GM19035 (cell line): Measurements from ENCODE around the gene FUT4.
A peak's percentile ranks its signal among the peaks of the same experiment; 100 is the strongest.
"Not testable (repeated sequence)": the region's sequence is repeated elsewhere in the genome, so short reads cannot be mapped to it uniquely, and the experiment has no call there.

ENCODE experiments used
- ATAC-seq: cut with Tn5 transposase; IDR thresholded peaks from one replicate; pipeline ENCODE4 v1.9.1; 2021; ENCODE audit not compliant: unreplicated experiment

Gene FUT4

GRCh38 chr11:94563848-94564467 is 20.2 kb downstream of the FUT4 start:
- ATAC-seq, result no peak

- no peak for ATAC-seq
These were observed 23.5 kb downstream of the FUT4 start, which contains the start of gene PIWIL4 for GRCh38 chr11:94567181-94567670. TSS of gene PIWIL4 (plus strand) at chr11:94567368. CDS start at chr11:94567519, 151 bp downstream.

- no peak for ATAC-seq
These were observed 24.5 kb downstream of the FUT4 start for GRCh38 chr11:94568200-94568599.

- no peak for ATAC-seq
These were observed 25.0 kb downstream of the FUT4 start for GRCh38 chr11:94568717-94569116.

- not testable (repeated sequence) for ATAC-seq
These were observed 29.3 kb downstream of the FUT4 start for GRCh38 chr11:94572975-94573374.

GRCh38 chr11:94574193-94574961 is 30.7 kb downstream of the FUT4 start:
- ATAC-seq, result no peak

- ATAC-seq, result no peak
These were observed 32.6 kb downstream of the FUT4 start for GRCh38 chr11:94576306-94576705.

- ATAC-seq, result no peak
These were observed 34.1 kb downstream of the FUT4 start for GRCh38 chr11:94577841-94578240.

- peak; percentile 42 for ATAC-seq
These were observed 38.2 kb downstream of the FUT4 start for GRCh38 chr11:94581926-94582325.

- no peak for ATAC-seq
These were observed 39.6 kb downstream of the FUT4 start for GRCh38 chr11:94583213-94583865.

- ATAC-seq, result peak; percentile 46
These were observed 40.3 kb downstream of the FUT4 start for GRCh38 chr11:94583866-94584500.

GRCh38 chr11:94584978-94585377 is 41.3 kb downstream of the FUT4 start:
- ATAC-seq, result no peak

GRCh38 chr11:94585399-94585798 is 41.7 kb downstream of the FUT4 start:
- no peak for ATAC-seq

- no peak for ATAC-seq
These were observed 42.8 kb downstream of the FUT4 start for GRCh38 chr11:94586546-94586945.

GRCh38 chr11:94586978-94587377 is 43.3 kb downstream of the FUT4 start:
- ATAC-seq, result no peak

- ATAC-seq, result no peak
These were observed 44.7 kb downstream of the FUT4 start for GRCh38 chr11:94588366-94588942.

- ATAC-seq, result no peak
These were observed 46.8 kb downstream of the FUT4 start for GRCh38 chr11:94590352-94591041.

- ATAC-seq, result peak; percentile 68
These were observed 49.3 kb downstream of the FUT4 start for GRCh38 chr11:94593030-94593429.

- ATAC-seq, result no peak
These were observed 51.4 kb downstream of the FUT4 start for GRCh38 chr11:94595076-94595475.

- no peak for ATAC-seq
These were observed 54.2 kb downstream of the FUT4 start for GRCh38 chr11:94597896-94598295.
